Fibroblast of mammary gland (primary cell): ENCODE measurements around the gene TDG.

Experiments
- DNase-seq: peaks from one replicate; pipeline ENCODE4 v3.0.0-alpha.2; 2010; ENCODE audit warnings: low read depth
- H3K4me3 ChIP-seq: 2 replicates; pipeline ENCODE4 v1.5.1; 2011; ENCODE audit warnings: low read depth, mild to moderate bottlenecking, low read length, moderate library complexity; ENCODE audit not compliant: control insufficient read depth
- CTCF ChIP-seq: conservative IDR thresholded peaks from 2 replicates; pipeline ENCODE4 v1.5.1; 2011; ENCODE audit warnings: low read depth, low read length, inconsistent platforms; ENCODE audit not compliant: control insufficient read depth, insufficient read depth

TDG gene

GRCh38 chr12:103930034-103930786 is 35.5 kb upstream of the TDG start, which contains the start of gene HSP90B1:
HSP90B1 (plus strand) TSS chr12:103930410; CDS start chr12:103930516, 106 bp downstream.
- no peak for TF ChIP-seq CTCF
- H3K4me3 ChIP-seq = peak within 1 kb of the TSS; percentile 94
- DNase-seq = peak; percentile 100

DNA sequence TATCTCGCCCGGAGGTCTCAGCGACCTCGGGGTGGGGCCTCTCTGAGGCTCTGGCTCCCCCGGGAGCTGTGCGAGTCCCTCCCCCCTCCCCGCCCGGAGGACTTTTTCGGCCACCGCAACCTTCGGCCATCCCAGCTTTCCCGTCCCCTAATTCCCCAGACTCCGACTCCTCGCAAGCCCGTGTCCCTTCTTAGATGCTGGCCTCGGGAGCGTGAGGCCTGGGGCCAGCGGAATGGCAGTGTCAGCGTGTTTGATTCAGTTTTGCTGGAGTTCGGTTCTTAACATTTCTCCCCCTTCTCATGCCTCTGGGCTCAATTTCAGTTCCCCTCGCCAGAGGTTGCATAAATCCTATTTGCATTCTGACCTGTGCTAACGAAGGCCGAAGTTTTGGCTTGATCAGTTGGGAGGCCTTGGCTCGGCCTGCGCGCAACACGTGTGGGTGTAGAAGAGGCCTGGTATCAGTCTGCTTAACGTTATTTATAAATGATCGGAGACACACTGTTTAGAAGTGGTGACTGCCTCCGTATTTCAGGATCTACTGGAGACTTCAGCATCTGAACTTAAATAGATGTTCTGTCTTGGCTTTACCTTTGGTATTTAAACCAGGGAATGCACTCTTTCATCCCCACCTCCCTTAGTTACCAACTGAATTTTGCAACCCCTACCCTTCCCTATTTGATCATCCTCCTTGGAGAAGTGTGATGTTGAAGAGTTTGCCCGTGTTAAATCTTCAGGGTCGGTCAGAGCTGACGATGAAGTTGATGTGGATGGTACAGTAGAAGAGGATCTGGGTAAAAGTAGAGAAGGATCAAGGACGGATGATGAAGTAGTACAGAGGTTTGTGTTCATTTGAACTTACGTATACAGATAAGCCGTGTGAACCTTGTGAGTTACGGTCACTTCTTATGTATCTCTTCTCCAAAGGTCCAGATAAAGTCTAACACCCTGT is 34.6 kb upstream of the TDG start:
- H3K4me3 ChIP-seq = peak overlapping the region; percentile 94
- DNase-seq = peak; percentile 46
- no peak for TF ChIP-seq CTCF

- H3K4me3 ChIP-seq = no peak overlapping the region
- DNase-seq = no peak
- no peak for TF ChIP-seq CTCF
Observed at GRCh38 chr12:103933237-103933636, 32.4 kb upstream of the TDG start.

DNA sequence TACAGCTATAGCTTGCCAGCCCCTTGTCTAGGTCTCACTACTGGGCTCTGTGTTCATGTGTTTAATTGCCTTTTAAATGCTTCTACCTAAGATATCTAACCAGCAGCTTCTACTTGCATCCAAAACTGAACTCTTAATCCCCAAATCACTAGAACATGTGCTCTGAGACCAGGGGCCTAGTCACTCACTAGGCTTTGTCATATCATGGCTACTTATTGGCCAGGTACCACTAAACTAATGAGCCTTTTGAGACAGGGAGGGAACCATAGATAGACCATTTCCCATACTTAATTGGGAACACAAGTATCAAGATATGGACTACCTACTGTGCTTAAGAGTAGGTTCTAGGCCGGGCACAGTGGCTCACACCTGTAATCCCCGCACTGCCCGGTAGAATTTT is 29.0 kb upstream of the TDG start:
- no peak overlapping the region for H3K4me3 ChIP-seq
- no peak for TF ChIP-seq CTCF
- no peak for DNase-seq

DNA sequence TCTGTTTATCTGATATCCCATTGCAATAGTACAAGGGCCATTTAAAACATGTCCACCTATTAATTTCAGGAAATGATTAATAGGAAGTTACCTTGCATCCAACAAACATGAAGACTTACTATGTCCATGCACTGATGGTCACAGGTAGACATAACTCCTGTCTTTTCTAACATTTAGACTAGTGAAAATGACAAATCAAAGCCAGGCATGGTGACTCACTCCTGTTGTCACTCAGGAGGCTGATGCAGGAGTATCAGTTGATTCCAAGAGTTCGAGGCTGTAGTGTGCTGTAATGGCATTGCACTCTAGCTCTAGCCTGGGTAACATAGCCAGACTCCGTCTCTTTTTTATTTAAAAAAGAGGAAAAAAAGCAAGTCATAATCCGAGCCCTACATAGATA is 20.7 kb upstream of the TDG start:
- no peak overlapping the region for H3K4me3 ChIP-seq
- no peak for DNase-seq
- no peak for TF ChIP-seq CTCF

DNA sequence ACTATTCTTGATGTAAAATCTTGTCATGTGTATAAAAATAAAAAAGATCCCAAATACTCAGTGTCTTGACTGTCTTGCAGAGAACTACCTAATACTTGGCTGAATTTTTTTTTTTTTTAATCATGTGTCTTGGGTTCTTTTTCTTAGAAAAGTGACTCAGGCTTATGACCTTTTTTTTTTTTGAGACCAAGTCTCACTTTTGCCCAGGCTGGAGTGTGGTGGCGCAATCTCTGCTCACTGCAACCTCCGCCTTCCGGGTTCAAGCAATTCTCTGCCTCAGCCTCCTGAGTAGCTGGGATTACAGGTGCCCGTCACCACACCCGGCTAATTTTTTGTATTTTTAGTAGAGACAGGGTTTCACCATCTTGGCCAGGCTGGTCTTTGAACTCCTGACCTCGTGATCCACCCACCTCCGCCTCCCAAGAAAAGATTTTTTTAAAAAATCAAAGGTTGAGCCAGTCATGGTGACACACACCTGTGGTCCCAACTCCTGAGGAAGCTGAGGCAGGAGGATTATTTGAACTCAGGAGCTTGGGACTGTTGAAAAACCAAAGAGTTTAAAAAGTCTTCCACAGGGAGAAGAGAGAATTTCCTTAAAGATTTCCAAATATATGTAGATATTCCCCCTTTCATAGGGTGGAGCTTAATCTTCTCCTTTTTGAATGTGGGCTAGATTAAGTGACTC is 17.7 kb upstream of the TDG start:
- no peak for TF ChIP-seq CTCF
- H3K4me3 ChIP-seq = no peak overlapping the region
- DNase-seq = peak; percentile 34
